Panc1 (cell line): Measurements from ENCODE around the gene KIAA1958. TPM values are rescaled to one million over a fixed set of nuclear protein-coding genes. Genes with fewer than 3 reads are reported as not detected.

Experiments
- ATAC-seq: fragments of 200-7000 bp; cut with Tn5 transposase; 2 replicates; pipeline ENCODE4 v1.9.1; 2020; ENCODE audit warnings: mild to moderate bottlenecking, moderate library complexity
- BruUV-seq: library from RNA; stranded (reverse); fragments of 400-500 nt; replicated peaks from 2 replicates; lab custom pipeline; 2021; lab: Mats Ljungman, UMichigan
- CTCF ChIA-PET: fragments of 300-600 bp; sonication (Branson Sonifier 250); formaldehyde crosslinking; loops from one replicate; lab custom pipeline; 2022; ENCODE audit warnings: antibody characterized with exemption; lab: Charles Lee
- POLR2A ChIA-PET: fragments of 300-600 bp; sonication (Branson Sonifier 250); formaldehyde crosslinking; loops from one replicate; lab custom pipeline; 2022; ENCODE audit warnings: antibody characterized with exemption; lab: Charles Lee
- DNase-seq: peaks from one replicate; pipeline ENCODE4 v3.0.0-alpha.2; 2010; ENCODE audit warnings: low read depth, low spot score
- H3K27ac ChIP-seq: 2 replicates; pipeline ENCODE4 v1.5.1; 2011; ENCODE audit warnings: mild to moderate bottlenecking, low read length, inconsistent platforms
- H3K27me3 ChIP-seq: fragments of 200-500 bp; sonication (Bioruptor generic); 2 replicates; pipeline ENCODE4 v1.6.0; 2014; ENCODE audit warnings: low read length, inconsistent platforms; ENCODE audit not compliant: control insufficient read depth, insufficient read depth
- H3K36me3 ChIP-seq: fragments of 200-500 bp; sonication (Bioruptor generic); 2 replicates; pipeline ENCODE4 v1.5.1; 2014; ENCODE audit warnings: inconsistent platforms, mild to moderate bottlenecking, low read length, moderate library complexity; ENCODE audit not compliant: control insufficient read depth, insufficient read depth
- H3K4me1 ChIP-seq: 2 replicates; pipeline ENCODE4 v1.5.1; 2011; ENCODE audit warnings: inconsistent platforms, mild to moderate bottlenecking, low read length, moderate library complexity; ENCODE audit not compliant: control insufficient read depth, insufficient read depth
- H3K4me3 ChIP-seq, 2 experiments: 2 replicates each; pipeline ENCODE4 v1.5.1; 2011 to 2012; ENCODE audit warnings: low read depth in 2 of 2, low read length in 2 of 2, mild to moderate bottlenecking in 2 of 2, inconsistent platforms in 1 of 2, moderate library complexity in 1 of 2
- H3K9me3 ChIP-seq: fragments of 200-500 bp; sonication (Bioruptor generic); 2 replicates; pipeline ENCODE4 v1.5.1; 2014; ENCODE audit warnings: low read depth, mild to moderate bottlenecking, inconsistent platforms, low read length, moderate library complexity; ENCODE audit not compliant: control insufficient read depth, insufficient read depth
- CTCF ChIP-seq: fragments of 450-650 bp; IDR thresholded peaks from 2 replicates; pipeline ENCODE4 v1.5.1; 2017; ENCODE audit warnings: mild to moderate bottlenecking
- POLR2AphosphoS5 ChIP-seq: IDR thresholded peaks from 2 replicates; pipeline ENCODE4 v1.6.1; 2012; ENCODE audit warnings: mild to moderate bottlenecking, low read depth, low read length, moderate library complexity
- REST ChIP-seq, 2 experiments: IDR thresholded peaks; 2 replicates each; pipeline ENCODE4 v1.6.1; 2011 to 2012; ENCODE audit warnings: low read depth in 2 of 2, control low read depth in 1 of 2, low read length in 1 of 2, mild to moderate bottlenecking in 1 of 2, moderate library complexity in 1 of 2; ENCODE audit not compliant: insufficient read depth in 1 of 2
- SIN3A ChIP-seq: IDR thresholded peaks from 2 replicates; pipeline ENCODE4 v1.6.1; 2012; ENCODE audit warnings: low read depth, mild to moderate bottlenecking, low read length, moderate library complexity, borderline replicate concordance; ENCODE audit not compliant: insufficient read depth
- TCF7L2 ChIP-seq: IDR thresholded peaks from 2 replicates; pipeline ENCODE4 v1.6.1; 2011; ENCODE audit warnings: mild to moderate bottlenecking, low read depth, low read length, inconsistent platforms
- in situ Hi-C: cut with HindIII; loops from 2 replicates; pipeline ENCODE4 v1.10.0; 2016; ENCODE audit warnings: low sequenced_read_pairs, low pct_unique_long_range_greater_than_20kb
- intact Hi-C: fragments of 100-400 bp; cut with micrococcal nuclease; formaldehyde crosslinking; loops from one replicate; pipeline ENCODE4 v1.10.0; 2022; ENCODE audit not compliant: unreplicated experiment
- total RNA-seq: library from RNA; stranded (reverse); gene quantifications from one replicate; pipeline ENCODE4 v1.2.1, GENCODE V29; 2021; ENCODE audit not compliant: unreplicated experiment

Gene KIAA1958
- total RNA-seq, 1 experiment from 2014 or later, result 10.4 TPM

DNA sequence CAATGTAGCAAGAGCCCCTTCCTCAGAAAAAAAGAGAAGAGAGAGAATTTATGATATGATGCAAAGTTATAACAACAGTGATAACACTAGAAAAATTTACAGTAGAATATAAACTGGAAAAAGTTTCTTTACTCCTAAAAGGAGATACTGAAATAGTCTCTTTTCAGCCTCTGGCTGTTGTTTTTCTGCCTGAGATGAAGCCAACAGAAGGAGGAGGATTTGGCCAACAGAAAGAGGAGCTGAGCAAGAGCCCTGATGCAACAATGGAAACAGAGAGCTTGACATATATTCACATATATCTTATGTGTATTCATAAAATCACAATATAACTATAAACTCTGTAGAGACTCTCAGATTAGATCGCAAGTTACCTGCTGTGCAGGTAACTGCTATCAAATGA, 122.2 kb downstream of the KIAA1958 start:
- in situ Hi-C loops, result no loop called here
- intact Hi-C loops, result no loop called here
- H3K27ac ChIP-seq, result no peak overlapping the region
- ATAC-seq (no peak), DNase-seq (no peak)
- ChIA-PET CTCF (no interaction called here), POLR2A (interaction anchor here (1.1 kb wide), 1 partner anchor 64 kb away, joined by 3 read pairs; no protein-coding TSS in a partner anchor)
- no TSS peak for BruUV-seq
- no peak for TF ChIP-seq POLR2AphosphoS5
- TF ChIP-seq TCF7L2, result no peak
- TF ChIP-seq SIN3A, result no peak
- TF ChIP-seq REST (IDR thresholded peaks at IDR 0.05; ENCODE audit: insufficient read depth in 1 of 2, low read depth in 2 of 2, low read length in 1 of 2), result no peak
- no peak for TF ChIP-seq CTCF
- no peaks in the 10 kb centered on the region for H3K27me3 ChIP-seq
- H3K4me1 ChIP-seq, result no peaks in the 10 kb centered on the region
- no peaks in the 10 kb centered on the region for H3K36me3 ChIP-seq
- no peak overlapping the region for H3K4me3 ChIP-seq
- no peaks in the 10 kb centered on the region for H3K9me3 ChIP-seq

- Histone ChIP-seq H3K36me3 (no peaks in the 10 kb centered on the region), H3K9me3 (no peaks in the 10 kb centered on the region), H3K4me3 (no peak overlapping the region), H3K27ac (no peak overlapping the region), H3K27me3 (no peaks in the 10 kb centered on the region), H3K4me1 (no peaks in the 10 kb centered on the region)
- ATAC-seq (no peak), DNase-seq (no peak)
- in situ Hi-C loops (no loop called here), intact Hi-C loops (no loop called here)
- TF ChIP-seq CTCF (no peak), SIN3A (no peak), POLR2AphosphoS5 (no peak), REST (IDR thresholded peaks at IDR 0.05; ENCODE audit: insufficient read depth in 1 of 2, low read depth in 2 of 2, low read length in 1 of 2) (no peak), TCF7L2 (no peak)
- ChIA-PET POLR2A (no interaction called here), CTCF (no interaction called here)
- BruUV-seq, result no TSS peak
Measured at GRCh38 chr9:112615584-112616266, 129.1 kb downstream of the KIAA1958 start.
